Ishikawa (cell line): ENCODE measurements around the gene AKR1B15.

ENCODE experiments used
- CEBPB ChIP-seq: IDR thresholded peaks from 2 replicates; pipeline ENCODE4 v1.6.1; 2012
- CREB1 ChIP-seq: IDR thresholded peaks from 2 replicates; pipeline ENCODE4 v1.6.1; 2012; ENCODE audit warnings: low read depth
- EGR1 ChIP-seq: IDR thresholded peaks from 2 replicates; pipeline ENCODE4 v1.6.1; 2012
- EP300 ChIP-seq: IDR thresholded peaks from 2 replicates; pipeline ENCODE4 v1.6.1; 2012; ENCODE audit warnings: borderline replicate concordance
- FOXM1 ChIP-seq: IDR thresholded peaks from 2 replicates; pipeline ENCODE4 v1.6.1; 2012; ENCODE audit warnings: low read depth, borderline replicate concordance
- RAD21 ChIP-seq: IDR thresholded peaks from 2 replicates; pipeline ENCODE4 v1.6.1; 2012; ENCODE audit warnings: low read depth
- REST ChIP-seq: IDR thresholded peaks from 2 replicates; pipeline ENCODE4 v1.6.1; 2012; ENCODE audit warnings: low read depth, mild to moderate bottlenecking
- TAF1 ChIP-seq: IDR thresholded peaks from 2 replicates; pipeline ENCODE4 v1.6.1; 2012; ENCODE audit warnings: low read depth, mild to moderate bottlenecking
- USF1 ChIP-seq: IDR thresholded peaks from 2 replicates; pipeline ENCODE4 v1.6.1; 2012
- YY1 ChIP-seq: IDR thresholded peaks from 2 replicates; pipeline ENCODE4 v1.6.1; 2012; ENCODE audit warnings: low read depth
- ZBTB7A ChIP-seq: IDR thresholded peaks from 2 replicates; pipeline ENCODE4 v1.6.1; 2012; ENCODE audit warnings: low read depth

GRCh38 chr7:134535919-134536299, 13.0 kb upstream of the AKR1B15 start:
- TF ChIP-seq EP300 (no peak), RAD21 (no peak), YY1 (no peak), FOXM1 (no peak), USF1 (no peak), CREB1 (no peak), TAF1 (no peak), REST (no peak), CEBPB (no peak), EGR1 (no peak), ZBTB7A (no peak)
